ENCODE data around the gene PLCB1. TPM values are rescaled to one million over a fixed set of nuclear protein-coding genes. Genes with fewer than 3 reads are reported as not detected.

PLCB1 gene
- total and polyA plus RNA-seq, 2 donors (not counting 3 experiments of a cell fraction or from before 2014, with no cell fraction given) = 10.2 to 53.4 TPM

DNA sequence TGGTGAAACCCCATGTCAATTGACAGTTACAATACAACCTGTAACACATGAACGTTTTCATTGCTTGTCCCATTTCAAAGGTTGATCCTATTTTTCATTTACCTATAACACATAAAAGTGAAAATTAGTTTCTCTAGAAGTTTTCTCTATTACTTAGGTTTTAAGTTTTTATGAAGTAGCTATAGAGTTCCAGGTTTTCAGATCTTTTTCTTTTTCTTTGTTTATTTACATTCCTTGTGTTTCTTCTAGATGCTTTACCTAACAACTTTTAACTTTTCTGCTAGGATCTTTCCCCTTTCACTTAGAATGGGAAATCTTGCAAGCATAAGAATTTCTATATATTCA lies 232.6 kb downstream of the PLCB1 start:
- Histone ChIP-seq H4K20me1 (replicated peaks; ENCODE audit: control insufficient read depth, extremely low read depth, insufficient read depth, low read length) (peaks cover 3% of the 10 kb centered on the region), H2AFZ (ENCODE audit: low read depth, low read length) (no peak overlapping the region), H3K9ac (replicated peaks; ENCODE audit: extremely low read depth, insufficient read depth, low read length) (no peak overlapping the region), H3K9me1 (replicated peaks; ENCODE audit: control insufficient read depth, extremely low read depth, insufficient read depth, low read length) (no peaks in the 10 kb centered on the region), H3K27me3 (ENCODE audit: control insufficient read depth in 2 of 2, insufficient read depth in 2 of 2, low read length in 2 of 2) (no peaks in the 10 kb centered on the region), H3K79me2 (ENCODE audit: control insufficient read depth, insufficient read depth, low read length) (no peaks in the 10 kb centered on the region), H3K9me3 (replicated peaks; ENCODE audit: control insufficient read depth, insufficient read depth, low read length) (no peaks in the 10 kb centered on the region), H3K4me1 (ENCODE audit: control insufficient read depth, extremely low read depth, insufficient read depth, low read length) (no peaks in the 10 kb centered on the region), H3K36me3 (ENCODE audit: control insufficient read depth in 2 of 2, extremely low read depth in 1 of 2, insufficient read depth in 2 of 2, low read length in 2 of 2) (no peaks in the 10 kb centered on the region), H3K4me2 (ENCODE audit: insufficient read depth, low read length) (no peak overlapping the region), H3K27ac (ENCODE audit: insufficient read depth, low read depth, low read length) (no peak overlapping the region), H3K4me3 (replicated peaks in 1 of 3; ENCODE audit: insufficient read depth in 1 of 3, low read depth in 1 of 3, low read length in 3 of 3) (no peak overlapping the region)
- FAIRE-seq (no peak), DNase-seq (ENCODE audit: low read depth, low spot score) (no peak)
- POLR2A ChIA-PET = no interaction called here
- dilution Hi-C loops (cut with MboI; ENCODE audit: extremely low pct_ligation_motif_present, low sequenced_read_pairs) (no loop called here), intact Hi-C loops (cut with micrococcal nuclease) (no loop called here)
- TF ChIP-seq FOS (IDR thresholded peaks at IDR 0.05; ENCODE audit: borderline replicate concordance, insufficient read depth, low read length) (no peak), EZH2 (IDR thresholded peaks at IDR 0.05; ENCODE audit: borderline replicate concordance, low read depth, low read length, severe bottlenecking) (no peak), POLR2A (IDR thresholded peaks at IDR 0.05; ENCODE audit: low read depth, low read length) (no peak), MYC (IDR thresholded peaks at IDR 0.05; ENCODE audit: low read depth, low read length) (no peak)
- TF ChIP-seq, protein P1, sequence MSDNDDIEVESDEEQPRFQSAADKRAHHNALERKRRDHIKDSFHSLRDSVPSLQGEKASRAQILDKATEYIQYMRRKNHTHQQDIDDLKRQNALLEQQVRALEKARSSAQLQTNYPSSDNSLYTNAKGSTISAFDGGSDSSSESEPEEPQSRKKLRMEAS (IDR thresholded peaks at IDR 0.05; ENCODE audit: insufficient read depth, insufficient read length) = no peak
- no TSS peak for BruUV-seq (replicated peaks)
- CTCF ChIA-PET = no interaction called here

DNA sequence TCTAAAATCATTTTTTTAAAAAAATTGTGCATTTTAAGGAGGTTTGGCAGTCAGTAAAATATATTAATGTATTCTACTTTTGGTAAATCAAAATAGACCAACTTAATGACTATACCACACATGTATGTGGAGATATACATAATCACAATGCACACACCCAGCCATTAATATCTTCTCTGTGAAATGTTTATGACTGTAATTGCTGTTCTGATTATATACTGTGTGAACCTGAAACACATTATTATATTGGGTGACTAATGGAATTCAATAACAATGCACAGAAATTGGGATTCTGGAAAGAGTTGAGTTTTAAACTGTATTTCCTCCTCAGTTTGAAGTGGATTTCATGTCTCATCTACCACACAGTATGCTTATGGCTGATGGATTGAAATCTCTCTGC lies 233.6 kb downstream of the PLCB1 start:
- dilution Hi-C loops (cut with MboI; ENCODE audit: extremely low pct_ligation_motif_present, low sequenced_read_pairs) = no loop called here
- H3K9me3 ChIP-seq (replicated peaks; ENCODE audit: control insufficient read depth, insufficient read depth, low read length) = no peaks in the 10 kb centered on the region
- H3K9ac ChIP-seq (replicated peaks; ENCODE audit: extremely low read depth, insufficient read depth, low read length) = no peak overlapping the region

More for the DNA sequence above, 233.6 kb downstream of the PLCB1 start:
- no peaks in the 10 kb centered on the region for H3K9me1 ChIP-seq (replicated peaks; ENCODE audit: control insufficient read depth, extremely low read depth, insufficient read depth, low read length)
- TF ChIP-seq EZH2 (IDR thresholded peaks at IDR 0.05; ENCODE audit: borderline replicate concordance, low read depth, low read length, severe bottlenecking) (no peak), POLR2AphosphoS5 (IDR thresholded peaks at IDR 0.05; ENCODE audit: insufficient read depth, low read depth, low read length) (no peak), FOS (IDR thresholded peaks at IDR 0.05; ENCODE audit: borderline replicate concordance, insufficient read depth, low read length) (no peak), JUN (IDR thresholded peaks at IDR 0.05; ENCODE audit: borderline replicate concordance, insufficient read depth, insufficient read length, low read depth) (no peak), POLR2A (IDR thresholded peaks at IDR 0.05; ENCODE audit: low read depth, low read length) (no peak), MYC (IDR thresholded peaks at IDR 0.05; ENCODE audit: low read depth, low read length) (no peak), GATA2 (IDR thresholded peaks at IDR 0.05; ENCODE audit: insufficient read depth, insufficient read length, low read depth, low read length) (no peak)
- TF ChIP-seq, protein P2, sequence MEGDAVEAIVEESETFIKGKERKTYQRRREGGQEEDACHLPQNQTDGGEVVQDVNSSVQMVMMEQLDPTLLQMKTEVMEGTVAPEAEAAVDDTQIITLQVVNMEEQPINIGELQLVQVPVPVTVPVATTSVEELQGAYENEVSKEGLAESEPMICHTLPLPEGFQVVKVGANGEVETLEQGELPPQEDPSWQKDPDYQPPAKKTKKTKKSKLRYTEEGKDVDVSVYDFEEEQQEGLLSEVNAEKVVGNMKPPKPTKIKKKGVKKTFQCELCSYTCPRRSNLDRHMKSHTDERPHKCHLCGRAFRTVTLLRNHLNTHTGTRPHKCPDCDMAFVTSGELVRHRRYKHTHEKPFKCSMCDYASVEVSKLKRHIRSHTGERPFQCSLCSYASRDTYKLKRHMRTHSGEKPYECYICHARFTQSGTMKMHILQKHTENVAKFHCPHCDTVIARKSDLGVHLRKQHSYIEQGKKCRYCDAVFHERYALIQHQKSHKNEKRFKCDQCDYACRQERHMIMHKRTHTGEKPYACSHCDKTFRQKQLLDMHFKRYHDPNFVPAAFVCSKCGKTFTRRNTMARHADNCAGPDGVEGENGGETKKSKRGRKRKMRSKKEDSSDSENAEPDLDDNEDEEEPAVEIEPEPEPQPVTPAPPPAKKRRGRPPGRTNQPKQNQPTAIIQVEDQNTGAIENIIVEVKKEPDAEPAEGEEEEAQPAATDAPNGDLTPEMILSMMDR (IDR thresholded peaks at IDR 0.05; ENCODE audit: extremely low read depth in 1 of 2, insufficient read depth in 1 of 2, low read depth in 1 of 2, low read length in 2 of 2) = no peak
- TF ChIP-seq, protein P1 (IDR thresholded peaks at IDR 0.05; ENCODE audit: insufficient read depth, insufficient read length) = no peak
- no peak for FAIRE-seq
- no peaks in the 10 kb centered on the region for H3K27me3 ChIP-seq (ENCODE audit: control insufficient read depth in 2 of 2, insufficient read depth in 2 of 2, low read length in 2 of 2)
- no peaks in the 10 kb centered on the region for H3K36me3 ChIP-seq (ENCODE audit: control insufficient read depth in 2 of 2, extremely low read depth in 1 of 2, insufficient read depth in 2 of 2, low read length in 2 of 2)
- peaks cover 3% of the 10 kb centered on the region for H4K20me1 ChIP-seq (replicated peaks; ENCODE audit: control insufficient read depth, extremely low read depth, insufficient read depth, low read length)
- BruUV-seq (replicated peaks) = no TSS peak
- POLR2A ChIA-PET = no interaction called here
- H3K79me2 ChIP-seq (ENCODE audit: control insufficient read depth, insufficient read depth, low read length) = no peaks in the 10 kb centered on the region
- no peak for DNase-seq (ENCODE audit: low read depth, low spot score)
- CTCF ChIA-PET = interaction anchor here (0.9 kb wide), 1 partner anchor 16 kb away, joined by 3 read pairs; no protein-coding TSS in a partner anchor
- no peak overlapping the region for H3K4me2 ChIP-seq (ENCODE audit: insufficient read depth, low read length)
- no peaks in the 10 kb centered on the region for H3K4me1 ChIP-seq (ENCODE audit: control insufficient read depth, extremely low read depth, insufficient read depth, low read length)
- H3K4me3 ChIP-seq (replicated peaks in 1 of 3; ENCODE audit: insufficient read depth in 1 of 3, low read depth in 1 of 3, low read length in 3 of 3) = no peak overlapping the region
- no peak overlapping the region for H2AFZ ChIP-seq (ENCODE audit: low read depth, low read length)
- no peak overlapping the region for H3K27ac ChIP-seq (ENCODE audit: insufficient read depth, low read depth, low read length)
- intact Hi-C loops (cut with micrococcal nuclease) = no loop called here
